GM19468 (cell line): ENCODE data around the gene SEMA3E.
"Not testable (repeated sequence)": the region's sequence is repeated elsewhere in the genome, so short reads cannot be mapped to it uniquely, and the experiment has no call there.

Experiments used
- ATAC-seq: cut with Tn5 transposase; IDR thresholded peaks from one replicate; pipeline ENCODE4 v1.9.1; 2021; ENCODE audit warnings: mild to moderate bottlenecking, moderate library complexity, moderate number of reproducible peaks; ENCODE audit not compliant: unreplicated experiment; ENCODE audit errors: extremely low read depth

SEMA3E gene

GRCh38 chr7:83502636-83503035, 146.3 kb downstream of the SEMA3E start:
- no peak for ATAC-seq

- no peak for ATAC-seq
These were observed 154.3 kb downstream of the SEMA3E start for GRCh38 chr7:83494683-83495082.

GRCh38 chr7:83492802-83493201, 156.1 kb downstream of the SEMA3E start:
- no peak for ATAC-seq

- ATAC-seq = no peak
These were observed 161.1 kb downstream of the SEMA3E start for GRCh38 chr7:83487801-83488200.

- no peak for ATAC-seq
These were observed 162.0 kb downstream of the SEMA3E start for GRCh38 chr7:83486957-83487356.

- no peak for ATAC-seq
These were observed 162.4 kb downstream of the SEMA3E start for GRCh38 chr7:83486536-83486935.

GRCh38 chr7:83484826-83485225, 164.1 kb downstream of the SEMA3E start:
- ATAC-seq = no peak

- ATAC-seq = no peak
These were observed 164.7 kb downstream of the SEMA3E start for GRCh38 chr7:83484266-83484665.

- no peak for ATAC-seq
These were observed 170.3 kb downstream of the SEMA3E start for GRCh38 chr7:83478616-83479015.

- no peak for ATAC-seq
These were observed 172.4 kb downstream of the SEMA3E start for GRCh38 chr7:83476511-83477050.

GRCh38 chr7:83475420-83475819, 173.5 kb downstream of the SEMA3E start:
- no peak for ATAC-seq

GRCh38 chr7:83472376-83472775, 176.6 kb downstream of the SEMA3E start:
- ATAC-seq = no peak

GRCh38 chr7:83469491-83469890, 179.4 kb downstream of the SEMA3E start:
- no peak for ATAC-seq

- no peak for ATAC-seq
These were observed 179.9 kb downstream of the SEMA3E start for GRCh38 chr7:83469076-83469475.

GRCh38 chr7:83468251-83468739, 180.6 kb downstream of the SEMA3E start:
- ATAC-seq = peak; percentile 83

GRCh38 chr7:83467493-83467892, 181.4 kb downstream of the SEMA3E start:
- ATAC-seq = no peak

- ATAC-seq = no peak
These were observed 182.0 kb downstream of the SEMA3E start for GRCh38 chr7:83466956-83467355.

GRCh38 chr7:83466187-83466923, 182.6 kb downstream of the SEMA3E start:
- no peak for ATAC-seq

- no peak for ATAC-seq
These were observed 183.3 kb downstream of the SEMA3E start for GRCh38 chr7:83465643-83466042.

- ATAC-seq = not testable (repeated sequence)
These were observed 187.1 kb downstream of the SEMA3E start for GRCh38 chr7:83461820-83462219.

GRCh38 chr7:83459930-83460653, 188.8 kb downstream of the SEMA3E start:
- ATAC-seq = not testable (repeated sequence)
